Choroid plexus epithelial cell (primary cell): ENCODE results near the gene NGRN.
A peak's percentile ranks its signal among the peaks of the same experiment; 100 is the strongest.

Experiments used
- DNase-seq: peaks from one replicate; pipeline ENCODE4 v3.0.0-alpha.2; 2010; ENCODE audit warnings: low read depth
- H3K4me3 ChIP-seq: 2 replicates; pipeline ENCODE4 v1.5.1; 2011; ENCODE audit warnings: low read depth, mild to moderate bottlenecking, control low read depth, low read length, moderate library complexity
- CTCF ChIP-seq: conservative IDR thresholded peaks from 2 replicates; pipeline ENCODE4 v1.5.1; 2011; ENCODE audit warnings: low read depth, mild to moderate bottlenecking, control low read depth, inconsistent platforms, low read length, moderate library complexity

The NGRN gene

GRCh38 chr15:90265271-90266060 lies at the start of gene NGRN:
NGRN (plus strand) TSS chr15:90265672; CDS start chr15:90265713, 41 bp downstream.
- peak; percentile 90 for DNase-seq
- TF ChIP-seq CTCF: no peak

DNA sequence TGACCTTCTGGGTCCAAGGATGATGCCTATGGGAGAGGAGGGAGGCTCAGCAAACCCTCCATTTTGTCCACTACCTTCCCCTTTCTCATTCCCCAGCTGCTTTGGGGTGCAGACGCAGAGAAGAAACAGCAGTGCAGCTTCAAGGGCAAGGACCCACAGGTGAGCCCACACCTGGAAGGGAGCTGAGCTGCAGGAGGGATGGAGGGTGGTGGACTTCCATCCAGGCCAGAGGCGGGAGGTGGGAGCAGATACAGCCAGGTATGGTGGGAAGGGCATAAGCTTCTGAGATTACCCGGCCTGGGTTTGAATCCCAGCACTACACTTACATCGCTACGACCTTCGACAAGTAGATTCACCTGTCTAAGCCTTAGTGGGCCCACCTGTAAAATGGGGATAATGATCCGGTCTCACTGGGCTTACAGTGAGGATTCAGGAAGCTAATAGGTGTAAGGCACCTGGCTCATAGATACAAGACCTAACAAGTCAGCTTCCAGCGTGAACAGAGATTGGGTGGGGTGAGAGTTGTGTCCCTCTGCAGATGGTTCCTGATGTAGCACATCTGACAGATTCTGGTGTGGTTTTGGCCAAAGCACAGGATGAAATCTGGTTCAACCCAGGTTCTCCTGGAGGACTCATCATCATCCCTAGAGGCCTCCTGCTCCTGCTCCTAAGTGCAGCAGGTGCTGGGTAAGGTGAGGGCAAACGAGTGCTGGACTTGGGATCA lies 47.6 kb upstream of the NGRN start:
- TF ChIP-seq CTCF: no peak
- DNase-seq: no peak
- no peak overlapping the region for H3K4me3 ChIP-seq

More at GRCh38 chr15:90265271-90266060, at the start of gene NGRN:
- peak within 1 kb of the TSS; percentile 86 for H3K4me3 ChIP-seq

DNA sequence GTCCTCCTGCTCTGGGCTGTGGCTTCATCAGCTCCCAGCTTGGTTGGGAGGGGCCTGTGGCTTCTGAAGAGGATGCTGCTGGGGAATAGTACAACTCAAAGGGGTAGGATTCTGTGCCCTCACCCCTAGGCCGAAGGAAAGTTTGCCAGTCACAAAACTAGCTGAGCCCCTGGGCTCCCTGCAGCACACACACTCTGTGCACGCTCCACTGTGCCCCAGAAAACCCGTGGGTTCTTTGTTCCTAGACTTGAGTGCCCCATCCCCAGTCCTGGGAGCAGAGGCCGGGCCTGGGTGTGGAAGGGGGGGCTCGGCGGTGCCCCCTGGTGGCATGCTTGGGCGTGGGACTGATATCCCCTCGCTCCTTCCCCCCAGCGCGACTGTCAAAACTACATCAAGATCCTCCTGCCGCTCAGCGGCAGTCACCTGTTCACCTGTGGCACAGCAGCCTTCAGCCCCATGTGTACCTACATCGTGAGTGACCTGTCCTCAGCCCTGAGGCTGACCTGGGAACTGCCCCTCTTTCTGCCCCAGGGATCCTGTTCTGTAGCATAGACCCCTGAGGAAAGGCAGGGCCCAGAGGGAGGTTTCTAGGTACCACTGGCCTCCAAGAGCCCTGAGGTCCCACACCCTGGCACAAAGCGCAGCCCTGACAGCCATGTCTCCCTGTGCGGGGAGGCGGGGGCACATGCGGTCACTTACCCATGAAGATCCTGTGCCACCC lies 45.9 kb upstream of the NGRN start:
- no peak overlapping the region for H3K4me3 ChIP-seq
- TF ChIP-seq CTCF: peak; percentile 70
- no peak for DNase-seq

DNA sequence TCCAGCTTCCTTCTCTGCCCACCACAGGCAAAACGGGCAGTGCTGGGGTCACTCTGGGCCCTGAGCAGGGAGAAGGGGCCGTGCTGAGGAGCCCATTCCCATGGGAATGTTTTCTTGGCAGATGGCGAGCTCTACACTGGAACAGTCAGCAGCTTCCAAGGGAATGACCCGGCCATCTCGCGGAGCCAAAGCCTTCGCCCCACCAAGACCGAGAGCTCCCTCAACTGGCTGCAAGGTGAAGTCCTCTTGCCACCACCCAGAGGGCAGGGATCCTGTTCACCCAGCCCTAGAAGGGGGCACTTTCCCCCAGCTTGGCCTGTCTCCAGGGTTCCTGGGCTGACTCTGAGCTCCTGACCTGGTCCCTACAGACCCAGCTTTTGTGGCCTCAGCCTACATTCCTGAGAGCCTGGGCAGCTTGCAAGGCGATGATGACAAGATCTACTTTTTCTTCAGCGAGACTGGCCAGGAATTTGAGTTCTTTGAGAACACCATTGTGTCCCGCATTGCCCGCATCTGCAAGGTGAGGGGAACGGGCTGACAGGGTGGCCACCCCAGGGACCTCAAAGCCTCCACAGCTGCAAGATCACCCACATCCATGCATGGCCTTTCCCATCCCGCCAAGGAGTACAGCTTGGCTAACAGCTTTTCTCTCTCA lies 44.1 kb upstream of the NGRN start:
- DNase-seq: peak; percentile 87
- no peak overlapping the region for H3K4me3 ChIP-seq
- TF ChIP-seq CTCF: peak; percentile 90

DNA sequence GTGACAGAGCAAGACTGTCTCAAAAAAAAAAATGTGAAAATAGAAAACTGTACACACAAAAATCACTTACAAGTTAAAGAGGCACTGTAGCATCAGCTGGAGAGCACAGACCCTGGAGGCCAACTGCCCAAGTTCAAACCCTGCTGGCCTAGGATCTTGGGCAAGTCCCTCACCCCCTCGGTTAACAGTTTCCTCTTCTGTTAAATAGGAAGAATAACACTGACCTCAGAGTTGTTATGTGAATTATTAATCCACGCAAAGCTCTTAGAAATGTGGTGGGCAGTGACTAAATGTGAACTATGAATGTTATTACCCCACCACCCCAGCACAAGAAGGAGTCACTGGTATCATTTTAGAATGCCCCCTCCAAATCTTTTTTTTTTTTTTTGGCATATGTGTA lies 42.9 kb upstream of the NGRN start:
- H3K4me3 ChIP-seq: no peak overlapping the region
- no peak for DNase-seq
- TF ChIP-seq CTCF: no peak

GRCh38 chr15:90223441-90224165 lies 41.9 kb upstream of the NGRN start:
- TF ChIP-seq CTCF: no peak
- H3K4me3 ChIP-seq: no peak overlapping the region
- no peak for DNase-seq
